Measurements from ENCODE around the gene PCGF5.
"Not testable (repeated sequence)": the region's sequence is repeated elsewhere in the genome, so short reads cannot be mapped to it uniquely, and the experiment has no call there.

PCGF5 gene

GRCh38 chr10:91316486-91316885 lies 96.0 kb downstream of the PCGF5 start:
- H3K4me3 Mint-ChIP-seq: no peak overlapping the region
- H3K9me3 Mint-ChIP-seq (ENCODE audit: low read depth): no peaks in the 10 kb centered on the region
- no peaks in the 10 kb centered on the region for H3K27me3 Mint-ChIP-seq
- no peak overlapping the region for H3K27ac Mint-ChIP-seq
- H3K36me3 Mint-ChIP-seq: peaks cover 2% of the 10 kb centered on the region
- no peaks in the 10 kb centered on the region for H3K4me1 Mint-ChIP-seq (ENCODE audit: low read depth)

- Mint-ChIP-seq H3K27me3 (no peaks in the 10 kb centered on the region), H3K4me1 (ENCODE audit: low read depth) (no peaks in the 10 kb centered on the region), H3K27ac (no peak overlapping the region), H3K36me3 (peaks cover 2% of the 10 kb centered on the region), H3K4me3 (no peak overlapping the region), H3K9me3 (ENCODE audit: low read depth) (no peaks in the 10 kb centered on the region)
These were observed 97.1 kb downstream of the PCGF5 start for GRCh38 chr10:91317541-91317940.

- H3K27me3 Mint-ChIP-seq: no peaks in the 10 kb centered on the region
- no peak overlapping the region for H3K27ac Mint-ChIP-seq
- H3K4me1 Mint-ChIP-seq (ENCODE audit: low read depth): no peaks in the 10 kb centered on the region
- H3K4me3 Mint-ChIP-seq: no peak overlapping the region
- no peaks in the 10 kb centered on the region for H3K36me3 Mint-ChIP-seq
- no peaks in the 10 kb centered on the region for H3K9me3 Mint-ChIP-seq (ENCODE audit: low read depth)
These were observed 98.9 kb downstream of the PCGF5 start for GRCh38 chr10:91319336-91319735.

- not testable (repeated sequence) for H3K4me1 Mint-ChIP-seq (ENCODE audit: low read depth); H3K4me3 Mint-ChIP-seq; H3K27me3 Mint-ChIP-seq; H3K27ac Mint-ChIP-seq; H3K9me3 Mint-ChIP-seq (ENCODE audit: low read depth); H3K36me3 Mint-ChIP-seq
These were observed 102.9 kb downstream of the PCGF5 start for GRCh38 chr10:91323293-91323905.

GRCh38 chr10:91328320-91328984 lies 108.0 kb downstream of the PCGF5 start:
- Mint-ChIP-seq H3K36me3 (no peaks in the 10 kb centered on the region), H3K4me3 (no peak overlapping the region), H3K9me3 (ENCODE audit: low read depth) (no peaks in the 10 kb centered on the region), H3K27ac (no peak overlapping the region), H3K4me1 (ENCODE audit: low read depth) (no peaks in the 10 kb centered on the region), H3K27me3 (no peaks in the 10 kb centered on the region)

All from activated naive CD8-positive, alpha-beta T cell (primary cell).